Smooth muscle cell (in vitro differentiated cells): ENCODE results near the gene OR52B4. TPM values are rescaled to one million over a fixed set of nuclear protein-coding genes. Genes with fewer than 3 reads are reported as not detected.
"Not testable (repeated sequence)": the region's sequence is repeated elsewhere in the genome, so short reads cannot be mapped to it uniquely, and the experiment has no call there.

Experiments used
- DNase-seq: peaks from one replicate; lab custom pipeline; 2025; ENCODE audit not compliant: unreplicated experiment; lab: John Stamatoyannopoulos, UW
- H2AFZ ChIP-seq: fragments of 200-600 bp; sonication (generic); 2 replicates; pipeline ENCODE4 v1.6.0; 2016; ENCODE audit warnings: antibody characterized with exemption, low read depth, mild to moderate bottlenecking
- H3F3A ChIP-seq: fragments of 200-600 bp; sonication (generic); 2 replicates; pipeline ENCODE4 v1.6.0; 2017; ENCODE audit warnings: antibody characterized with exemption, low read depth
- H3K27ac ChIP-seq: fragments of 200-600 bp; sonication (generic); 2 replicates; pipeline ENCODE4 v1.5.1; 2016; ENCODE audit warnings: low read depth, mild to moderate bottlenecking
- H3K27me3 ChIP-seq: fragments of 200-600 bp; sonication (generic); 2 replicates; pipeline ENCODE4 v1.6.1; 2016; ENCODE audit warnings: low read depth, mild to moderate bottlenecking
- H3K36me3 ChIP-seq: fragments of 200-600 bp; sonication (generic); 2 replicates; pipeline ENCODE4 v1.5.1; 2016; ENCODE audit warnings: low read depth
- H3K4me1 ChIP-seq: fragments of 200-600 bp; sonication (generic); 2 replicates; pipeline ENCODE4 v1.5.1; 2016; ENCODE audit warnings: low read depth
- H3K4me2 ChIP-seq: fragments of 200-600 bp; sonication (generic); 2 replicates; pipeline ENCODE4 v1.6.0; 2016; ENCODE audit warnings: mild to moderate bottlenecking
- H3K4me3 ChIP-seq: fragments of 200-600 bp; sonication (generic); 2 replicates; pipeline ENCODE4 v1.5.1; 2016; ENCODE audit warnings: mild to moderate bottlenecking
- H3K79me2 ChIP-seq: fragments of 200-600 bp; sonication (generic); 2 replicates; pipeline ENCODE4 v1.6.0; 2016; ENCODE audit warnings: low read depth, mild to moderate bottlenecking
- H3K9ac ChIP-seq: fragments of 200-600 bp; sonication (generic); 2 replicates; pipeline ENCODE4 v1.6.0; 2016; ENCODE audit warnings: low read depth
- H3K9me3 ChIP-seq: fragments of 200-600 bp; sonication (generic); replicated peaks from 2 replicates; pipeline ENCODE4 v1.5.1; 2016; ENCODE audit warnings: low read depth
- H4K20me1 ChIP-seq: fragments of 200-600 bp; sonication (generic); 2 replicates; pipeline ENCODE4 v1.6.0; 2016; ENCODE audit warnings: low read depth
- CTCF ChIP-seq: fragments of 200-600 bp; sonication (generic); IDR thresholded peaks from 2 replicates; pipeline ENCODE4 v1.5.1; 2017; ENCODE audit warnings: borderline replicate concordance, mild to moderate bottlenecking, antibody characterized with exemption; ENCODE audit not compliant: insufficient read depth, poor library complexity, severe bottlenecking
- WGBS: methylation state at CpG from one replicate; pipeline ENCODE4 v1.1.7; 2016; ENCODE audit warnings: low lambda C conversion rate; 5-methylcytosine and 5-hydroxymethylcytosine counted together
- polyA plus RNA-seq: library from polyadenylated mRNA; unstranded; fragments of >200 nt; fragmentation: Nextera tagmentation; extraction: Ambion mirVana; gene quantifications from 2 replicates; pipeline ENCODE4 v1.2.1, GENCODE V29; 2016
- total RNA-seq: library from RNA; depleted of rRNA; stranded (reverse); fragments of >200 nt; gene quantifications from 2 replicates; pipeline ENCODE4 v1.2.3, GENCODE V29; 2014

Gene OR52B4
- total and polyA plus RNA-seq, 2 experiments from 2014 or later = not detected

DNA sequence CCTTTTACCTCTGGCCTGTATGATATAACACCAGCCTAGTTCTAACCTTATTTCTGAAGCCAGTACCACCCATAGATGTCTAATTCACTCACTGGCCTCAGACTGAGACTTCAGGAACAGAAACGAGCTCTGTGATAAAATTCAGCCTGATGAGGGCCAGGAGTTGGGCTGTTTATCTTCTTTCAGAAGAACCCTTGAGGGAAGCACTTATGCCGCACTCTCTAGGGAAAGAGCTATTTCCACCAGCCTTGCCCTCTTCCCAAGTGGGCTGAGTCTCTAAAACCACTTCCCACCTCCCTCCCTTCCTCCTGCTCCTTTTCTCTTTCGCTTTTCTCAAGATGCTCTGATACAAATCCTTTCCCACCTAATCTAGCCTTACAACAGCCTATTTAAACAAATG is 2.0 kb upstream of the OR52B4 start:
- TF ChIP-seq CTCF = no peak
- 74% methylated on average over 3 of the region's 3 CpGs for WGBS
- no peaks in the 10 kb centered on the region for H4K20me1 ChIP-seq

GRCh38 chr11:4348142-4348541 is 20.0 kb downstream of the OR52B4 start:
- H3K9me3 ChIP-seq, H4K20me1 ChIP-seq, H3K27me3 ChIP-seq, H3K9ac ChIP-seq, H3K27ac ChIP-seq, DNase-seq, H2AFZ ChIP-seq, H3F3A ChIP-seq, H3K4me1 ChIP-seq, H3K36me3 ChIP-seq, H3K4me2 ChIP-seq, H3K79me2 ChIP-seq, H3K4me3 ChIP-seq: not testable (repeated sequence)
- 93% methylated on average over 1 of the region's 5 CpGs for WGBS

More for the DNA sequence above, 2.0 kb upstream of the OR52B4 start:
- H3K9me3 ChIP-seq = no peaks in the 10 kb centered on the region
- no peak for DNase-seq
- no peak overlapping the region for H3K9ac ChIP-seq
- no peaks in the 10 kb centered on the region for H3F3A ChIP-seq
- no peak overlapping the region for H2AFZ ChIP-seq
- no peaks in the 10 kb centered on the region for H3K36me3 ChIP-seq
- no peaks in the 10 kb centered on the region for H3K79me2 ChIP-seq
- H3K4me3 ChIP-seq = no peak overlapping the region
- H3K27ac ChIP-seq = no peak overlapping the region
- H3K4me2 ChIP-seq = no peak overlapping the region
- H3K27me3 ChIP-seq = no peaks in the 10 kb centered on the region
- no peaks in the 10 kb centered on the region for H3K4me1 ChIP-seq

DNA sequence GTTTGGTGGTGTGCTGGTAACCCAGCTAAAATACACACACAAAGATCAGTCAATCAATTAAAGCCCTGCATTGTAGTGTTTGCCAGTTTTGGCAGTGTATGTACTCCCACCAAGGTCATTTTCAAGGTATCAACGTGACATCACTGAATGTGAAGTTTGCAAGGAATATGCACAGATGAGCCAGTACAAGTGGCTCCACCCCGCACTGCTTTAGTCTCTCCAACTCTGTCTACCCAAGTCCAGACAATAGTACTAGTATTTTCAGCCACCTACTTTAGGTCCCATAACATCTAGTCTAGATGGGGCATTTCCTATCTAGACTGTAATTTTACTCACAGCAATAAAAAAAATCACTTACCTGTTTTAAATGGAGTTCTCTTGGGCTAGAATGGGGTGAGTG is 22.8 kb downstream of the OR52B4 start:
- not testable (repeated sequence) for H2AFZ ChIP-seq, H3K4me3 ChIP-seq, H3F3A ChIP-seq, H3K27ac ChIP-seq, DNase-seq, H3K9me3 ChIP-seq, H3K4me2 ChIP-seq, H3K9ac ChIP-seq, H3K79me2 ChIP-seq, H3K36me3 ChIP-seq, H4K20me1 ChIP-seq, H3K27me3 ChIP-seq, H3K4me1 ChIP-seq
- 88% methylated on average over 2 of the region's 2 CpGs for WGBS

GRCh38 chr11:4334356-4334755 is 33.8 kb downstream of the OR52B4 start:
- not testable (repeated sequence) for H3K4me2 ChIP-seq, H3K9me3 ChIP-seq, H4K20me1 ChIP-seq, H3K27ac ChIP-seq, H3K27me3 ChIP-seq, H3K9ac ChIP-seq, DNase-seq, H3K79me2 ChIP-seq, H3K4me1 ChIP-seq, H2AFZ ChIP-seq, H3K36me3 ChIP-seq, H3K4me3 ChIP-seq, H3F3A ChIP-seq
- 94% methylated on average over 17 of the region's 28 CpGs for WGBS

Other genes with a start within 250 kb of the OR52B4 start
- 14.0 and 18.7 TPM in 2 replicates for gene TRIM21, start 25.3 kb upstream of the OR52B4 start, total RNA-seq
- gene TRIM21, start 25.3 kb upstream of the OR52B4 start, polyA plus RNA-seq = 14.0 and 27.6 TPM in 2 replicates
- gene OR52K2, start 80.9 kb upstream of the OR52B4 start, total RNA-seq = not detected in 2 replicates
- gene OR52K2, start 80.9 kb upstream of the OR52B4 start, polyA plus RNA-seq = not detected in 2 replicates
- gene OR52K1, start 114.3 kb upstream of the OR52B4 start, total RNA-seq = 1.6 TPM in 1 of 2 replicates, not detected in the other
- not detected in 2 replicates for gene OR52K1, start 114.3 kb upstream of the OR52B4 start, polyA plus RNA-seq
- gene OR52M1, start 176.8 kb upstream of the OR52B4 start, total RNA-seq = not detected in 2 replicates
- gene OR52M1, start 176.8 kb upstream of the OR52B4 start, polyA plus RNA-seq = not detected in 2 replicates
- gene OR52I2, start 213.4 kb upstream of the OR52B4 start, total RNA-seq = not detected in 2 replicates
- gene OR52I2, start 213.4 kb upstream of the OR52B4 start, polyA plus RNA-seq = 0.02 TPM in 1 of 2 replicates, not detected in the other
- gene OR52I1, start 225.7 kb upstream of the OR52B4 start, total RNA-seq = not detected in 2 replicates
- gene OR52I1, start 225.7 kb upstream of the OR52B4 start, polyA plus RNA-seq = not detected in 2 replicates
- 10.7 and 18.9 TPM in 2 replicates for gene TRIM68, start 239.8 kb upstream of the OR52B4 start, total RNA-seq
- 7.8 and 10.7 TPM in 2 replicates for gene TRIM68, start 239.8 kb upstream of the OR52B4 start, polyA plus RNA-seq